Skin of body (tissue), 2 donors: ENCODE measurements around the gene USP5. TPM values are rescaled to one million over a fixed set of nuclear protein-coding genes. Genes with fewer than 3 reads are reported as not detected.
A peak's percentile ranks its signal among the peaks of the same experiment; 100 is the strongest.

Experiments
- DNase-seq: peaks from one replicate; lab custom pipeline; 2025; lab: John Stamatoyannopoulos, UW
- total RNA-seq: library from RNA; depleted of rRNA; stranded (reverse); fragments of >200 nt; gene quantifications from one replicate; pipeline ENCODE4 v1.2.3, GENCODE V29; 2014

Gene USP5
- total RNA-seq, 1 donor from 2014 or later = 35.7 TPM

GRCh38 chr12:6909421-6910145, 57.6 kb downstream of the USP5 start:
- no peak for DNase-seq

GRCh38 chr12:6912164-6912935, 60.4 kb downstream of the USP5 start:
- DNase-seq = no peak

- peak; percentile 58 for DNase-seq
Observed at GRCh38 chr12:6914246-6914946, 62.4 kb downstream of the USP5 start, which contains the start of gene ENO2. TSS of gene ENO2 (plus strand) at chr12:6914580. CDS start at chr12:6915833, 1,253 bp downstream.

GRCh38 chr12:6914947-6915788, 63.2 kb downstream of the USP5 start:
- DNase-seq = no peak

GRCh38 chr12:6915789-6916285, 63.9 kb downstream of the USP5 start:
- DNase-seq = no peak

Other genes starting within 250 kb of the USP5 start
- 161 TPM for gene CHD4, start 244.8 kb upstream of the USP5 start, total RNA-seq
- gene LPAR5, start 216.2 kb upstream of the USP5 start, total RNA-seq = 1.7 TPM
- gene ACRBP, start 204.7 kb upstream of the USP5 start, total RNA-seq = 0.99 TPM
- 45.6 TPM for gene ING4, start 189.0 kb upstream of the USP5 start, total RNA-seq
- gene ZNF384, start 162.8 kb upstream of the USP5 start, total RNA-seq = 17.4 TPM
- gene PIANP, start 151.3 kb upstream of the USP5 start, total RNA-seq = 0.10 TPM
- gene COPS7A, start 128.1 kb upstream of the USP5 start, total RNA-seq = 24.4 TPM
- gene MLF2, start 99.0 kb upstream of the USP5 start, total RNA-seq = 76.3 TPM
- gene PTMS, start 85.8 kb upstream of the USP5 start, total RNA-seq = 49.1 TPM
- 0.49 TPM for gene LAG3, start 79.6 kb upstream of the USP5 start, total RNA-seq
- gene CD4, start 62.6 kb upstream of the USP5 start, total RNA-seq = 9.7 TPM
- gene GPR162, start 30.3 kb upstream of the USP5 start, total RNA-seq = 4.9 TPM
- gene P3H3, start 23.7 kb upstream of the USP5 start, total RNA-seq = 28.4 TPM
- gene GNB3, start 11.2 kb upstream of the USP5 start, total RNA-seq = 2.2 TPM
- 8.1 TPM for gene CDCA3, start 864 bp upstream of the USP5 start, total RNA-seq
- gene TPI1, start 15.4 kb downstream of the USP5 start, total RNA-seq = 316 TPM
- gene SPSB2, start 21.2 kb downstream of the USP5 start, total RNA-seq = 3.1 TPM
- gene LRRC23, start 52.7 kb downstream of the USP5 start, total RNA-seq = 4.3 TPM
- 9.0 TPM for gene ENO2, start 62.4 kb downstream of the USP5 start, total RNA-seq
- gene ATN1, start 75.8 kb downstream of the USP5 start, total RNA-seq = 39.4 TPM
- not detected for gene RNU7-1, start 91.7 kb downstream of the USP5 start, total RNA-seq
- gene C12orf57, start 91.9 kb downstream of the USP5 start, total RNA-seq = 130 TPM
- 12.6 TPM for gene PTPN6, start 99.2 kb downstream of the USP5 start, total RNA-seq
- gene PHB2, start 118.5 kb downstream of the USP5 start, total RNA-seq = 113 TPM
- 22.0 TPM for gene EMG1, start 118.8 kb downstream of the USP5 start, total RNA-seq
- 24.9 TPM for gene LPCAT3, start 166.3 kb downstream of the USP5 start, total RNA-seq
- gene C1S, start 208.6 kb downstream of the USP5 start, total RNA-seq = 99.0 TPM
- gene C1R, start 240.3 kb downstream of the USP5 start, total RNA-seq = 78.8 TPM